ENCODE results near the gene MAPT.

DNA sequence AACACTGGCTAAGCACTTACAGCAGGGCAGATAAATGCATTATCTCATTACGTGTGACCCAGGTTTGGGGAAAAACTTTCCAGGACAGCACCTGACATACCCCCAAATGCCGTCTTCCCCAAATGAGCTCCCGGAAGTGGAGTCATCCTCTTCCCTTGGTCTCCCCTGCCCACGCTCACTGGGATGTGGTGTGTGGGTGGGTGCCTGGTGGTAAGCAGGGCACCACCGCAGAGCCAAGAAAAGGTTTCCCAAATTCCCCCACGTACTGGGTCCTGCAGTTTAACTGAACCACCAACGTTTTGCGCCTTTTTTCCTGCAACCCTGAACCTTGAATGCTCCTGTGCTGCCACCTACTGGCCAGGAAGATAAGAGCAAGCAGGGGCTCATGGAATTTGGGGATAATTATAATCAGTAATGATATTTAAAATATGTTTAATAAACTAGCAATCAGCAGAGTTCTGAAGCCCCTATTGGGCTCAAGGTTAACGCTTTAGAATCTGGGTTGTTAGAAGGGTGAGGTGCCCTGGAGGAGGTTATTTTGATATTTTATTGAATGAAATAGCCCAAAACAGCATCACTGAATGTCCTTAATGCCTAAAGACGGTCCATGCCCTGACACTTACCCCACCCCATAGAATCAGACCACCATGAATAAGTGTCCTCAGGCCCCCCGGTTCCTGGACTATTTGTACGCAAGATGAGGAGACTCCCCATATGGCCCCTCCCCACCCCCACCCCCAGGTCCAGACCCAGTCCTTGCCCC lies 41.6 kb upstream of the MAPT start:
- TF ChIP-seq CTCF (IDR thresholded peaks at IDR 0.05), result peak; percentile 67 to 86 (median 80)
- TF ChIP-seq POLR2A (IDR thresholded peaks at IDR 0.05), result no peak
